Right hindlimb (tissue), 1 donor: ENCODE results near the gene KNTC1.
A peak's percentile ranks its signal among the peaks of the same experiment; 100 is the strongest.
"Not testable (repeated sequence)": the region's sequence is repeated elsewhere in the genome, so short reads cannot be mapped to it uniquely, and the experiment has no call there.

Experiments used
- DNase-seq: peaks from one replicate; pipeline ENCODE4 v3.0.0-alpha.2; 2018

KNTC1 gene, protein sequence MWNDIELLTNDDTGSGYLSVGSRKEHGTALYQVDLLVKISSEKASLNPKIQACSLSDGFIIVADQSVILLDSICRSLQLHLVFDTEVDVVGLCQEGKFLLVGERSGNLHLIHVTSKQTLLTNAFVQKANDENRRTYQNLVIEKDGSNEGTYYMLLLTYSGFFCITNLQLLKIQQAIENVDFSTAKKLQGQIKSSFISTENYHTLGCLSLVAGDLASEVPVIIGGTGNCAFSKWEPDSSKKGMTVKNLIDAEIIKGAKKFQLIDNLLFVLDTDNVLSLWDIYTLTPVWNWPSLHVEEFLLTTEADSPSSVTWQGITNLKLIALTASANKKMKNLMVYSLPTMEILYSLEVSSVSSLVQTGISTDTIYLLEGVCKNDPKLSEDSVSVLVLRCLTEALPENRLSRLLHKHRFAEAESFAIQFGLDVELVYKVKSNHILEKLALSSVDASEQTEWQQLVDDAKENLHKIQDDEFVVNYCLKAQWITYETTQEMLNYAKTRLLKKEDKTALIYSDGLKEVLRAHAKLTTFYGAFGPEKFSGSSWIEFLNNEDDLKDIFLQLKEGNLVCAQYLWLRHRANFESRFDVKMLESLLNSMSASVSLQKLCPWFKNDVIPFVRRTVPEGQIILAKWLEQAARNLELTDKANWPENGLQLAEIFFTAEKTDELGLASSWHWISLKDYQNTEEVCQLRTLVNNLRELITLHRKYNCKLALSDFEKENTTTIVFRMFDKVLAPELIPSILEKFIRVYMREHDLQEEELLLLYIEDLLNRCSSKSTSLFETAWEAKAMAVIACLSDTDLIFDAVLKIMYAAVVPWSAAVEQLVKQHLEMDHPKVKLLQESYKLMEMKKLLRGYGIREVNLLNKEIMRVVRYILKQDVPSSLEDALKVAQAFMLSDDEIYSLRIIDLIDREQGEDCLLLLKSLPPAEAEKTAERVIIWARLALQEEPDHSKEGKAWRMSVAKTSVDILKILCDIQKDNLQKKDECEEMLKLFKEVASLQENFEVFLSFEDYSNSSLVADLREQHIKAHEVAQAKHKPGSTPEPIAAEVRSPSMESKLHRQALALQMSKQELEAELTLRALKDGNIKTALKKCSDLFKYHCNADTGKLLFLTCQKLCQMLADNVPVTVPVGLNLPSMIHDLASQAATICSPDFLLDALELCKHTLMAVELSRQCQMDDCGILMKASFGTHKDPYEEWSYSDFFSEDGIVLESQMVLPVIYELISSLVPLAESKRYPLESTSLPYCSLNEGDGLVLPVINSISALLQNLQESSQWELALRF (N-terminal part only)

GRCh38 chr12:122526683-122527477 is at the start of gene KNTC1, which contains the start of gene RSRC2:
Gene KNTC1 (plus strand): TSS chr12:122527249. CDS start chr12:122530064, 2,815 bp downstream.
Gene RSRC2 (minus strand): TSS chr12:122526936. CDS start chr12:122526853, 83 bp downstream.
- peak; percentile 99 for DNase-seq

DNA sequence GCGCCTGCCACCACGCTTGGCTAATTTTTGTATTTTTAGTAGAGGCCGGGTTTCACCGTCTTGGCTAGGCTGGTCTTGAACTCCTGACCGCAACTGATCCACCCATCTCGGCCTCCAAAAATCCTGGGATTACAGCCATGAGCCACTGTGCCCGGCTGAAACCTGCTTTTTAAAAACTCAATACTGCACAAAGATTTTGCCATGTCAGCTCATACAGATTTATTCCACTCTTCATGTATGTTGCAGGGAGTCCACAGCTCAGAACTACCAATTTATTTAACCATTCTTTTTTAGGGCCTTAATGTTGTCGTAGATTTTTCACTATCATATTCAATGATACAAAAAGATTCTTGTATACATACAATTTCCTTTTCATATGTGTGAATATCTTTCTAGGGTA is 46.3 kb upstream of the KNTC1 start:
- no peak for DNase-seq

DNA sequence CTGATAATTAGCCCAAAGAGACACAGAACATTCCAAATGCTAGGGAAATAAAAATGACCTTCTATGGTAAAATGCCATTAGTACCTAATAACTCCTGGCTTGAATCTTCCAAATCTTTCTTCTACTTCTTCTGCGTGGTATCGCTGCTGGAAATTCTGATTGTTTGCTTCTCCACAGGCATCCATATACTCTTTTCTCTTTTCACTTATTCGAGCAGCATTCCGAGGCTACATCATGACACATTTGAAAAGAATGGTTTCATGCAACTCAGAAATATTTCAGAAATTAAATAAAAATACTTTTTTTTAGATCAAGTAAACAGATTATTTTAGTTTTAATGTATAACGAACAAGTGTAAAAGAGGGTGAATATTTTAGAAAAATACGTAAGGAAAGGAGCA is 45.2 kb upstream of the KNTC1 start:
- DNase-seq = no peak

DNA sequence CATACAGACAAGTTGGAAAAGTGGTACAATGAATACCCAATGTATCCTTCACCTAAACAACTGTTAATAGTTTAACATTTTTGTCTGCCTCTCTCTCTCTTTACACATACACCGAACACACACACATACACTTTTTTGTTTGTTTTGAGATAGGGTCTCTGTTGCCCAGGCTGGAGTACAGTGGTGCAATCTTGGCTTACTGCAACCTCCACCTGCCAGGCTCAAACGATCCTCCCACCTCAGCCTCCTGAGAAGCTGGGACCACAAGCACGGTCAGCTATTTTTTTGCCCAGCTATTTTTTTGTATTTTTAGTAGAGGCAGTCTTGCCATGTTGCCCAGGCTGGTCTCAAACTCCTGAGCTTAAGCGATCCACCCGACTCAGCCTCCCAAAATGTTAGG is 43.1 kb upstream of the KNTC1 start:
- DNase-seq = no peak

- DNase-seq = not testable (repeated sequence)
These were observed 42.7 kb upstream of the KNTC1 start for GRCh38 chr12:122484385-122484784.

DNA sequence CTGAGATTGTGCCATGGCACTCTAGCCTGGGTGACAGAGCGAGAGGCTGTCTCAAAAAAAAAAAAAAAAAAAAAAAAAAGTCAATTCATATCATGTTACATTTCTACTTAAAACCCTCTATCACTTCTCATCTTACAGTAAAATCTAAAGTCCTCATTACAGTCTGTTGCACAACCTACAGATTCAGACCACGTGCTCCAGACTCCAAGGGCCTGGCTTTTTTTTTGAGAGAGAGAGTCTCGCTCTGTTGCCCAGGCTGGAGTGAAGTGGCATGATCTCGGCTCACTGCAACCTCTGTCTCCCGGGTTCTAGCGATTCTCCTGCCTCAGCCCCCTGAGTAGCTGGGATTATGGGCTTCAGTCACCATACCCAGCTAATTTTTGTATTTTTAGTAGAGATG is 40.7 kb upstream of the KNTC1 start:
- not testable (repeated sequence) for DNase-seq

DNA sequence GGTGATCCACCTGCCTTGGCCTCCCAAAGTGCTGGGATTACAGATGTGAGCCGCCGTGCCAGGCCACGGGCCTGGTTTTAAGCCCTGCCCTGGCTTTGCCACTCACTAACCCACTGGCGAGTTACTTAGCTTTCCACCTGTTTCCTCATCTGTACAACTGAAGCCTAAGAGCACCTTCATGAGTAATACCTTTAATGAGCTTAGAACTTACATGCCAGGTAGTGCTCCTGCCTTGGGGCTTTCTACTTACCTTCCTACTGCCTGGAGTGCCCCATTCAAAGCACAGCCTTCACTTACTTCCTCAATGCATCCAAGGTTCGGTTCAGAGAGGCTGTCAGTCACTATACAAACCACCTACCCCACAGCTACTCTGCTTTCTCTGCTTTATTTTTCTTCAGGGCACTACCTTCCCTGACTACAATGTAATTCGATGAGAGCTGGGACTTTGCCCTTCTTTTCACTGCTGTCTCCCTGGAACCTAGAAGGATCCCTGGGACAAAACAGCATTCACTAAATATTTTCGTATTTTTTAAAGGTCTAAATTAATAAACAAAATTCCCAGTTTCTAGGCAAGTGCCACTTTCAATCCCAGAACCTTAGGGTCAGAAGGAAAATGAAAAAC is 40.1 kb upstream of the KNTC1 start:
- DNase-seq = no peak

DNA sequence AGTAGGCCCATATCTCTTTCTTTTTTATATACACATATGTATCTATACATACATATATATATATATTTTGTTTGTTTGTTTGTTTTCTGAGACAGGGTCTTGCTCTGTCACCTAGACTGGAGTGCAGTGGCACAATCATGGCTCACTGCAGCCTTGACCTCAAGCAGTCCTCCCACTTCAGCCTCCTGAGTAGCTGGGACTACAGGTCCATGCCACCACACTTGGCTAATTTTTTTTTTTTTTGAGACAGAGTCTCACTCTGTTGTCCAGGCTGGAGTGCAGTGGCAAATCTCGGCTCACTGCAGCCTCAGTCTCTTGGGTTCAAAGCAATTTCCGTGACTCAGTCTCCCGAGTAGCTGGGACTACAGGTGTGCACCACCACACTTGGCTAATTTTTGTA is 39.2 kb upstream of the KNTC1 start:
- DNase-seq = not testable (repeated sequence)

- DNase-seq = no peak
These were observed 38.0 kb upstream of the KNTC1 start for GRCh38 chr12:122489038-122489437.

DNA sequence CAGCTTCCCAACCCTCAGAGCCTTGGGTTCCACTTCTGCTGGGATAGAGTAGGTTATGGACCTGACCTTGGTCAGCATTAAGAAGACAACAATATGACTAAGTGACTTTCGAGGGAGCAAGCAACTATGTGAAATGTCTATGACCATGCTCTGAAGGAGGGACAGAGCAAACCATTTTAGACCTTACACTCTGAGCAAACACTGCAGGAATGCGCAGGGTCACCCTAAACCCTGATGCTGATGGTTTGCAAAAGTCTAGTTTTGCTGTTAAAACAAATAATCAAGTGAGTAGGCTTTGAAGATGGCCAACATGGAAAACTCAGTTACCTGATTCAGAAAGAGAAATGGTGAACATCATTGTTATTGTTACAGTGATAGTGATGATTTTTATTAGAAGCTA is 35.1 kb upstream of the KNTC1 start:
- no peak for DNase-seq

DNA sequence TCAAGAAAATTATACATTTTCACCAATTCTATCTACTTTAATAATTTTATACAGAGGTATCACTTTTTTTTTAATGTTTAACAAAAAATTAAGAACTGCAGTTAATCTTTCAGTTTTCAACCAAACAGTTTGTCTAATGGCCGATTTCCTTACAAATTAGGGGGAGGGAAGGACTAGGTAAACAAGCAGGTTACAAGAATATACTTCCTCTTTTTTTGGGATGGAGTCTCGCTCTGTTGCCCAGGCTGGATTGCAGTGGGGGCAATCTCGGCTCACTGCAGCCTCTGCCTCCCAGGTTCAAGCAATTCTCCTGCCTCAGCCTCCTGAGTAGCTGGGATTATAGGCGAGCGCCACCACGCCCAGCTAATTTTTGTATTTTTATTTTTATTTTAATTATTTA is 33.8 kb upstream of the KNTC1 start:
- not testable (repeated sequence) for DNase-seq

DNA sequence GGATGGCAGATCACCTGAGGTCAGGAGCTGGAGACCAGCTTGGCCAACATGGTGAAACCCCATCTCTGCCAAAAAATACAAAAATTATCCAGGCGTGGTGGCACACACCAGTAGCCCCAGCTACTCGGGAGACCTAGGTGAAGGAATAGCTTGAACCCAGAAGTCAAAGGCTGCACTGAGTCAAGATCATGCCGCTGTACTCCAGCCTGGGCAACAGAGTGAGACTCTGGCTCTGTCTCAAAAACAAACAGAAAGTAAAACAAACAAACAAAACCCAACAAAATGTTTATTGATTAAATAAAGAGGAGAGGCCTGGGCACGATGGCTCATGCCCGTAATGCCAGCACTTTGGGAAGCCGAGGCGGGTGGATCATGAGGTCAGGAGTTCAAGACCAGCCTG is 31.8 kb upstream of the KNTC1 start:
- DNase-seq = no peak

DNA sequence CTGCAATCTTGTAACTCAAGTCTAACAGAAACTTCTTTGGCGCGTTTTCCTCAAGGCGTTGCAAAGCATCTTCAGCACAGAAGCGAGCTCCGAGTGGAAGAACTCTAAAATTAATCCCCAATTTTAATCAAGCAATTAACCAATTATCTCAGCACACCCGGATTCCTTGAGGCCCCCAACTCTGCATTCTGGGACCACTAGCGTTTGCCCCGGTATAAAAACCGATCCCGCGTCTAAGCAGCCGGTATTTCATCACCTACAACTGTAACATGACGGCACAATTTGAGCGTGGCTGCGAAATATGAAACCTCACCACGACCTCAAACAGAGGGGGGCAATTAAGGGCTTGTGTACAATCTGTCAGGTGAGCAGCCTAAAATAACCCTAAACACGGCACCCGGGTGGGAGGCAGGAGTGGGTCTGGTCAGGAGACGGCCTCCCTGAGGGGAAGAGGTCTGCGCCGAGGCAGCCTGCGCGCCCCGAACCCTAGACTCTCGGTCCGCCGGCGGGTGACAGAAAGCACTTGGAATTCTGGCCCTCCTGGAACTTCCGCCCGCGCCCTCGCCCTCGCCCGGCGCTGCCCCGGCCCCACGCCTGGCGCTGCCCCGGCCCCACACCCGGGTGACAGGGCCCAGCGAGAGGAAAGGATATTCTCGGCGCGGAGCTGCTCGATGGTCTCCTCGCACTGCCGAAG is 26.9 kb upstream of the KNTC1 start:
- DNase-seq = peak; percentile 67

DNA sequence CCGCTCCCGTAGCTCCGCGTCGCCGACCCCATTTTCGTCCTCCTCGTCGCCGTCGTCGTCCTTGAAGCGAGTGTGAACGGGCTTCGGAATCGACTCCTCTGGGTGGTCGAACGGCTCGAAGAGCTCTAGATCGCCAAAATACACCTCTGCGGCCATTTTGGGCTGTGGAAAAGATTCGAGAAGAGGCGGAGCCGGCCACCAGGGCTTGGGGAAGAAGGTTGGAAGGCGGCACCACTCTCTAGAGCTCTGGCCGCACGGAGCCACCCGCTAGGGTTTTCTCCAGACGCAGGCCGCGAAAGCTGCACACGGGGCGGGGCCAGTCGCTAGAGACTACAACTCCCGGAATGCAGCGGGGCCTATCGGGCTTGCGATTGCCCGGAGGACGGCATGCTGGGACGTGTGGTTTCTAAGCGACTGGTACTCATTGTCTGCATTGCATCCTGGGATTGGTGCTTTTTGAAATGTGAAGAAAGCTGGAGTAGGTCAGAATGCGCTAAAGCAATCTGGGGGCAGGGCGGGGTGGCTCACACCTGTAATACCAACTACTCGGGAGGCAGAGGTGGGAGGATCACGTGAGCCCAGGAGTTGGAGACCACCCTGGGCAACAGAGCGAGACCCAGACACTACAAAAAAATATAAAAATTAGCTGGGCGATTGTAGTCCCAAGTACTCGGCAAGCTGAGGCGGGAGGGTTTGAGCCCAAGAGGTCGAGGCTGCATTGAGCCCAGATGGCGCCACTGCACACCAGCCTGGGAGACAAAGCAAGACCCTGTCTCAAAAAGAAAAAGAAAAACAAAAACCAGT is 26.2 kb upstream of the KNTC1 start, which contains the start of gene ZCCHC8:
ZCCHC8 (minus strand) TSS at position 248 of the 804 bp plus-strand sequence; CDS start at position 156, 92 bp downstream.
- peak; percentile 98 for DNase-seq

GRCh38 chr12:122501489-122501989 is 25.5 kb upstream of the KNTC1 start:
- DNase-seq = no peak

DNA sequence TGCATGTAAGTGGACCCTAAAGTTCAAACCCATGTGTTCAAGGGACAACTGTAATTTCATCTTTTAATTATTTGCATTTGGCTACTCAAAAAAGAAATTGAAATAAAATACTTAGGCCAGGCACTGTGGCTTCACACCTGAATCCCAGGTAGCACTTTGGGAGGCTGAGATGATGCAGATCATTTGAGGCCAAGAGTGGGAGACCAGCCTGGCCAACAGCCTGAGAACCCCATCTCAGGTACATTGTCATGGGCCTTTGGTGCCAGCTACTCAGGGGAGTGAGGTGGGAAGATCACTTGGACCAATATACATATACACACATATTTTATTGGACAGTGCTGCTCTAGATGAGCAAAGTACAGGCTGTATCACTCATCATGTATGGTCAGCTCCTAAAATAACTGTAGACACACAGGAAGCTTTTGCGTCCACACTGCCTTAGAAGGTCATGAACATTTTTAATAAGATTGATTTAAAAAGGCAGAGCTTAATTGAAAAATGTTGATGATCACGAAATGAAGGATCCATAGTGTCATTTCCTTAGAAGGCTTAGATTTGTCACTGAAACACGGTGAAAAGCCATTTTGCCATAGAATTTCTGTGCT is 23.8 kb upstream of the KNTC1 start:
- DNase-seq = no peak

- DNase-seq = no peak
These were observed 23.1 kb upstream of the KNTC1 start for GRCh38 chr12:122503783-122504590.

GRCh38 chr12:122505419-122506051 is 21.5 kb upstream of the KNTC1 start:
- no peak for DNase-seq
